GM18526 (cell line): ENCODE results near the gene HERC5.
A peak's percentile ranks its signal among the peaks of the same experiment; 100 is the strongest.

ENCODE experiments used
- POLR2A ChIP-seq: IDR thresholded peaks from 3 replicates; pipeline ENCODE4 v1.6.1; 2011; ENCODE audit not compliant: insufficient read length; ENCODE audit errors: extremely low read depth

HERC5 gene

GRCh38 chr4:88497859-88498409, 41.0 kb downstream of the HERC5 start:
- no peak for TF ChIP-seq POLR2A

GRCh38 chr4:88503344-88503743, 46.4 kb downstream of the HERC5 start:
- no peak for TF ChIP-seq POLR2A

DNA sequence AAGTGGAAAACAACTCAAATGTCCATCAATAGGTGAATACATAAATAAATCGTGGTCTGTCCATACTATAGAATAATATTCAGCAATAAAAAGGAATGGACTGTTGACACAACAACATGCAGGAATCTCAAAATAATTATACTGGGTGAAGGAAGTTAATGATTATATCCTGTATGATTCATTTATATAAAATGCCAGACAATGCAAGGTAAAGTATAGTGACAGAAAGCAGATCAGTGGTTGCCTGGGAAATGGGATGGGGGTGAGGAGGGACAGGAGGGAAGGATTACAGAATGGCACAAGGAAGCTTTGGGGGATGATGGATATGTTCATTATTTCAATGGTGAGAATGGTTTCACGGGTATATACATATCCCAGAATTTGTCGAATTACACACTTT, 54.3 kb downstream of the HERC5 start:
- no peak for TF ChIP-seq POLR2A

DNA sequence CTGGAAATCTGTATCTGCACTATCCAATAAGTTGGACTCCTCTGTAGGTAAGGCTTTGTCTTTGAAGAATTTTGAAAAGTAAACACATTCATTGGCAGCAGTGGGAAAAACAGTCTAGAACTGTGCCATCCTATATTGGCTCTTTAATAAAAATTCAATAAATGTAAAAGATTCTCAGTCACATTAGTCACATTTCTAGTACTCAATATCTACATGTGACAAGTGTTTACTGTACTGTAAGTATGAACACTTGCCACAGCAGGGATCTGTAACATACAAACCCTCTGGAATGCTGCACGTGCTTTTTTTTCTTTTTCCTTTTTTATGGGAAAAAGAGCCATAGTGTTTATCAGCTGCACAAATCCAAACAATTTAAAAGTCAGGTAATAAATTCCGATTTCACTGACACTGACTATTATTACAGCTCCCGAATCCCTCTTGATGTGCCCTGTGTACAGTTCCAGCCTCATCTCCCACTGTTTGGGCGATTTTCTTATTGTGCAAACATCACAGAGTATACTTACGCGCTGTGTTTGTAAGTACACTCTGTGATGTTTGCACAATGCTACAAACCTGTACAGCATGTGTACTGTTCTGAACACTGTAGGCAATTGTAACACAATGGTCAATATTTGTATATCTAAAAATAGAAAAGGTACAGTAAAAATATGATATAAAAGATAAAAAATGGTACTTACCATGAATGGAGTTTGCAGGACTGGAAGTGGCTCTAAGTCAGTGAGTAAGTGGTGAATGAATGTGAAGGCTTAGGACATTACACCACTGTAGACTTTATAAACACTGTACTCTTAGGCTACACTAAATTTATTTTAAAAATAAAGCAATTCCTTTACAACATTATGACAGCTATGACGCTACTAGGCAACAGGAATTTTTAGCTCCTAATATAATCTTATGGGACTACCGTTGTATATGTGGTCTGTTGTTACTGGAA, 57.9 kb downstream of the HERC5 start:
- TF ChIP-seq POLR2A = no peak

- no peak for TF ChIP-seq POLR2A
Observed at GRCh38 chr4:88516746-88517145, 59.8 kb downstream of the HERC5 start.

DNA sequence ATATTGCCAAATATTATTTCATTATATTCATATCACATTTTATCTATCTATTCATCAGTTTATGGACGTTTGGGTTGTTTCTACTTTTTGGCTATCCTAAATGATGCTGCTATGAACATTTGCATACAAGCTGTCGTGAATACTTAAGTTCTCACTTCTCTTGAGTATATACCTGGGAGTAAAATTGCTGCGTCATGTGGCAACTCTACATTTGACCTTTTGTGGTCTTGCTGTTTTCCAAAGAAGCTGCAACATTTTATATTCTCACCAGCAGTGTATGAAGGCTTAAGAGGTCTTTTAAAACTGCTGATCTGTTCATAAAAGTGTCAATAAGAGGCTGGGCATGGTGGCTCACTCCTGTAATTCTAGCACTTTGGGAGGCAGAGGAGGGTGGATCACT, 60.9 kb downstream of the HERC5 start:
- no peak for TF ChIP-seq POLR2A

GRCh38 chr4:88518911-88519310, 62.0 kb downstream of the HERC5 start:
- TF ChIP-seq POLR2A = no peak

DNA sequence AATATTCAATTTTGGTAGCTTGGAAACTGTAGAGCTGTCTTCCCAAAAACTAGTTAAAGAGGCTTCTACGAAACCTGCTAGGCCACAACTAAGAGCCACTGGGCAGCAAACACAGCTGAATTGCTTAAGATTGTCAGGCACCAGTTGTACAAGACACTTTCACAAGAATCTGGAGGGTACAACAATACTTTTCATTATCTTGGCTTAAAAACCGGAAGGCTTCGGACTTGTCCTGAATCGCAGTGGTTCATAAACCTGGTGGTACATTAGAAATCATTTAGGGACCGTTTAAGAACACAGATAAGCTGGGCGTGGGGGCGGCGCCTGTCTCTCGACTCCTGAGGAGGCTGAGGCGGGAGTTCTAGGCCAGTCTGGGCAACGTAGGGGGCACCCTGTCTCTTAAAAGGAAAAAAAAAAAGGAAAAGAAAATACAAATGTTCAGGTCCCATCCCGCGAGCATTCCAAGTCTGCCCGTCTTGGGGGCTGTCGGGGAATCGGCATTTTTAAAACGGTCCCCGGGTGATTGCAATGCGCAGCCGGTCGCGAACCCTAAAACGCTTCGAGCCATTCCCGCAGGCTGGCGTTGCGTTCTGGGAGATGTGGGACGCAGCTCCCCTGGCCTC, 65.9 kb downstream of the HERC5 start:
- TF ChIP-seq POLR2A = no peak

- TF ChIP-seq POLR2A = peak; percentile 89
Observed at GRCh38 chr4:88523325-88524129, 66.6 kb downstream of the HERC5 start, which contains the start of gene PYURF. PYURF (minus strand) TSS chr4:88523776; CDS start chr4:88523700, 76 bp downstream.

DNA sequence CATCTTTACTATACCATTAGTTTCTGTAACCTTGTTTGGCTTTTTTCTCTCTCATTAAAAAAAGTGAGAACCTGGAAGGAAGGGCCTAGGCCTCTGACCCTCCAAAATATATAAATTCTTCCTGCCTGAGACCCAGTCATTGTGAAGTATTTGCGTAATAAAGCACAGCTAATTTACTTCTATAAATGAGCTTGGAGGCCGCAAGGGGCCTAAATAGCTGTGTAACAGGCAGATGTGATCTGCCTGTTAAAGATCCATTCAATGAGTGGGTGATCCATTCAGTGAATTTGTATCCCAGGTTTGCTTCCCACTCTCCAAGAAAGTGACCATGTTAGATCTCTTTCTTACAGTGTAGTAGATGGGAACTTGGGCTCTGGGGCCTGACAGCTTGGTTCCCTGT, 67.3 kb downstream of the HERC5 start:
- TF ChIP-seq POLR2A = no peak

DNA sequence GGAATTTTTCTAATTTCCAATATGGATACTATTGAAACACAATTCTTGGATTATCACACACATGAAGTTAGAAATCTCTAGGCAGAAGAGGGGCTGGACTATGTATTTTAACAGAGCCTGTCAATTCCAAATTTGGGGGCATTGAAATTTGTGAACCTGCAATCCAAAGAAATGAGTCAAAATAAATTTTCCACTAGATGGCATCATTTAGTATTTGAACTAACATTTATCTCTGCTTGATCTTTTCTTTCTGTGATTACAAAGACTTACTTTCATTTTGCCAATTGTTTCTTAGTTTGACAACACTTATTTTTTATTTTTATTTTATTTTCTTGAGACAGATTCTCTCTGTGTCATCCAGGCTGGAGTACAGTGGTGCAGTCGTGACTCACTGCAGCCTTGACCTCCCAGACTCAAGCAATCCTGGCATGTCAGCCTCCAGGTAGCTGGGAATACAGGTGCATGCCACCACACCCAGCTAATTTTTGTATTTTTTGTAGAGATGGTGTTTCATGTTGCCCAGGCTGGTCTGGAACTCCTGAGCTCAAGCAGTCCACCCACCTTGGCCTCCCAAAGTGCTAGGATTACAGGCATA, 69.4 kb downstream of the HERC5 start:
- no peak for TF ChIP-seq POLR2A

DNA sequence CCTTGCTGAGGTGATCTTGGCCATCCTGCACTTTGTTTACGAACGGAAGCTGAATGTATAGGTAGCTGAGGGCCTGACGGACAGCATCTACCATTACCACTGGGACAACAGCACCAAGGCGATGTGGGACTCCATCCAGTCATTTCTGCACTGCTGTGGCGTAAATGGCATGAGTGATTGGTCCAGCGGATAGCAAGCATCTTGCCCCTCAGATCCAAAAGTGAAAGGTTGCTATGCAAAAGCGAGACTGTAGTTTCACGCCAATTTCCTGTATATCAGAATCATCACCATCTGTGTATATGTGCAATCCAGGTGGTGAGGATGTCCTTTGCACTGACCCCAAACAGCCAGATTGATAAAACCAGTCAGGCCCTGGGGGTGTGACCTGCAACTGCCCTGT, 70.9 kb downstream of the HERC5 start:
- no peak for TF ChIP-seq POLR2A

DNA sequence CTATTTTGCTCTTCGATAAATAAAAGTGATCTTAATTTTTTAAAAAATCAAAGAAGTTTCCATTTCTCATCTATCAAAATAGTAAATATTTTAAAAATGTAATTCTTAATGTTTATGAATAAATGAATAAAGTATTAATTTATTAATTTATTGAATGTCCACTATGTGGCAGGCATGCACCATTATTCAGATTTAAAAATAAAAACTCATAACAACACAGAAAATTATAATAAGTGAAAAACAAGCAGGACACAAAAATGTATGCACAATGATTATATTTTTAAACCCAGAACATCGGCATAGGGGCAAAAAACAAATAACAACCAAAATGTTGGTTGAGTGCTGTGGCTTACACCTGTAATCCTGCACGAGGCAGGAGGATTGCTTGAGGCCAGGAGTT, 71.9 kb downstream of the HERC5 start:
- TF ChIP-seq POLR2A = no peak

DNA sequence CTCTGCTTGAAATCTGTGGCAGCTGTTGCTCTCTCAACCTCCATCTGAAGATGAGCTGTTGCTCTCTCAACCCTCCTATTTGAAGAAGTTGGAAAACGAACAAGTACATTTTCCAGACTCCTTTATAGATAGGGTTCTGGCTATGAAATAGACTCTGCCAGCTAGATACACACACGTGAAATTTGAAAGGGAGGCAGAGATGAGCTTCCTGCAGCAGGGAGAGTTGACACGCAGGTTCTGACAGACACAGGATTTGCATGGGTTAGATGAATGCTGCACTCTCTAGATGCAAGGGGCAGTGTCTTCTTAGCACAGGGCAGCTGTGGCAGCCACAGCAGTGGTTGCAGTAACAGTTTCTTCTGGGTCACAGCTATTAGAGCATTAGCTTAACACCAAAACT, 74.6 kb downstream of the HERC5 start:
- TF ChIP-seq POLR2A = no peak
